ENCODE data around the gene GNB3. TPM values are rescaled to one million over a fixed set of nuclear protein-coding genes. Genes with fewer than 3 reads are reported as not detected.

The GNB3 gene
- total and polyA plus RNA-seq, 8 donors, result 0.89 to 12.6 (median 1.8) TPM

- peaks cover 0 to 10% (median 7%) of the 10 kb centered on the region in 3 donors for H3K4me1 ChIP-seq
- H3K27ac ChIP-seq, result no peak overlapping the region
- DNase-seq (no peak), ATAC-seq (no peak), FAIRE-seq (no peak)
- no peak overlapping the region for H3K4me3 ChIP-seq
- intact Hi-C loops (cut with DNase I), result no loop called here
- no peaks in the 10 kb centered on the region for H3K27me3 ChIP-seq
- WGBS, 2 donors, result 58 to 65% methylated on average over 6 of the region's 6 CpGs
- TF ChIP-seq, protein P1, sequence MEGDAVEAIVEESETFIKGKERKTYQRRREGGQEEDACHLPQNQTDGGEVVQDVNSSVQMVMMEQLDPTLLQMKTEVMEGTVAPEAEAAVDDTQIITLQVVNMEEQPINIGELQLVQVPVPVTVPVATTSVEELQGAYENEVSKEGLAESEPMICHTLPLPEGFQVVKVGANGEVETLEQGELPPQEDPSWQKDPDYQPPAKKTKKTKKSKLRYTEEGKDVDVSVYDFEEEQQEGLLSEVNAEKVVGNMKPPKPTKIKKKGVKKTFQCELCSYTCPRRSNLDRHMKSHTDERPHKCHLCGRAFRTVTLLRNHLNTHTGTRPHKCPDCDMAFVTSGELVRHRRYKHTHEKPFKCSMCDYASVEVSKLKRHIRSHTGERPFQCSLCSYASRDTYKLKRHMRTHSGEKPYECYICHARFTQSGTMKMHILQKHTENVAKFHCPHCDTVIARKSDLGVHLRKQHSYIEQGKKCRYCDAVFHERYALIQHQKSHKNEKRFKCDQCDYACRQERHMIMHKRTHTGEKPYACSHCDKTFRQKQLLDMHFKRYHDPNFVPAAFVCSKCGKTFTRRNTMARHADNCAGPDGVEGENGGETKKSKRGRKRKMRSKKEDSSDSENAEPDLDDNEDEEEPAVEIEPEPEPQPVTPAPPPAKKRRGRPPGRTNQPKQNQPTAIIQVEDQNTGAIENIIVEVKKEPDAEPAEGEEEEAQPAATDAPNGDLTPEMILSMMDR (IDR thresholded peaks at IDR 0.05), result no peak
- peaks cover 3 to 26% (median 12%) of the 10 kb centered on the region in 3 donors for H3K36me3 ChIP-seq
- no peaks in the 10 kb centered on the region for H3K9me3 ChIP-seq
Measured at GRCh38 chr12:6854036-6854435, 13.3 kb downstream of the GNB3 start.

GRCh38 chr12:6855322-6855721 is 14.6 kb downstream of the GNB3 start:
- H3K27me3 ChIP-seq, result no peaks in the 10 kb centered on the region
- ATAC-seq, result no peak
- no peaks in the 10 kb centered on the region for H3K9me3 ChIP-seq
- no peak overlapping the region for H3K4me3 ChIP-seq
- intact Hi-C loops (cut with DNase I), result no loop called here
- no peak overlapping the region for H3K27ac ChIP-seq
- TF ChIP-seq, protein P1 (IDR thresholded peaks at IDR 0.05), result no peak
- FAIRE-seq, result no peak
- peaks cover 3 to 30% (median 12%) of the 10 kb centered on the region in 3 donors for H3K36me3 ChIP-seq
- WGBS, 2 donors, result 88 to 92% methylated on average over 14 of the region's 14 CpGs
- no peak for DNase-seq
- peaks cover 0 to 10% (median 7%) of the 10 kb centered on the region in 3 donors for H3K4me1 ChIP-seq

DNA sequence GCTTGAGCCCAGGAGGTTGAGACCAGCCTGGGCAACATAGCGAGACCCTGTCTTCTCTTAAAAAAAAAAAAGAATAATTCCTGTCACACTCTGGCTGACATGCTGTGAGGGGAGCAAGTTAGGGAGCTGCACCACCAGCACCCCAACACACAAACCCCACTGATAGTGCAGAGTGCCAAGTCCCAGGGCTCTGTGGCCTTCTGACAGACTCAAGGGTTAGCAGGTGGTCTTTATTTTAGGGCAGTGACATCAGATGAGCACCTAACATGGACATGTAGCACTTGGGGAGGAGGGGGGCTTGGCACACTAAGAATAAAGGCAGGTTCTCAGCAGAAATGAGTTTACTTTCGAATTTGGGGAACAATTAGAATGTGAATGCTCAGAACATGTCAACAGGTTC is 18.1 kb downstream of the GNB3 start:
- no peak for ATAC-seq
- 92% methylated on average over 2 of the region's 2 CpGs for WGBS, 2 donors
- Histone ChIP-seq H3K9me3 (no peaks in the 10 kb centered on the region), H3K36me3 (peaks cover 3 to 30% (median 25%) of the 10 kb centered on the region in 3 donors), H3K27me3 (no peaks in the 10 kb centered on the region), H3K4me3 (no peak overlapping the region), H3K4me1 (no peaks in the 10 kb centered on the region), H3K27ac (no peak overlapping the region)
- intact Hi-C loops (cut with DNase I), result no loop called here
- no peak for FAIRE-seq
- TF ChIP-seq, protein P1 (IDR thresholded peaks at IDR 0.05), result no peak
- peak in 1 of 6 donors; percentile 8 for DNase-seq

DNA sequence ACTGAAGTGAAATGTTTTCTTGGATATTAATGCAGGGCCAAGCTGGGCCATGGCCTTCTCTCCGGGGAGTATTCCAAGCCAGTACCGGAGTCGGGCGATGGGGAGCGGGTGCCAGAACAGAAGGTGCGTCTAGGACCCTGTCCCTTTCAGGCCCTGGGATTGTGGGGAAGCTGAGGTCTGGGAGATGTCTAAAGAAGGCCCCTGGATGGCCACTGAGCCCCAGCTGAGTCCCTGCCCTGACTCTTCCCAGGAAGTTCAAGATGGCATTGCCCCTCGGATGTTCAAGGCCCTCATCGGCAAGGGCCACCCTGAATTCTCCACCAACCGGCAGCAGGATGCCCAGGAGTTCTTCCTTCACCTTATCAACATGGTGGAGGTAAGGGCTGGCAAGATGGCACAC is 19.4 kb downstream of the GNB3 start:
- Histone ChIP-seq H3K27me3 (no peaks in the 10 kb centered on the region), H3K9me3 (no peaks in the 10 kb centered on the region), H3K4me3 (no peak overlapping the region), H3K4me1 (no peaks in the 10 kb centered on the region), H3K27ac (no peak overlapping the region), H3K36me3 (peaks cover 3 to 30% (median 25%) of the 10 kb centered on the region in 3 donors)
- no peak for ATAC-seq
- peak in 1 of 6 donors; percentile 49 for DNase-seq
- WGBS, 2 donors, result 94 to 95% methylated on average over 9 of the region's 9 CpGs
- intact Hi-C loops (cut with DNase I), result no loop called here
- FAIRE-seq, result no peak
- TF ChIP-seq, protein P1 (IDR thresholded peaks at IDR 0.05), result no peak

DNA sequence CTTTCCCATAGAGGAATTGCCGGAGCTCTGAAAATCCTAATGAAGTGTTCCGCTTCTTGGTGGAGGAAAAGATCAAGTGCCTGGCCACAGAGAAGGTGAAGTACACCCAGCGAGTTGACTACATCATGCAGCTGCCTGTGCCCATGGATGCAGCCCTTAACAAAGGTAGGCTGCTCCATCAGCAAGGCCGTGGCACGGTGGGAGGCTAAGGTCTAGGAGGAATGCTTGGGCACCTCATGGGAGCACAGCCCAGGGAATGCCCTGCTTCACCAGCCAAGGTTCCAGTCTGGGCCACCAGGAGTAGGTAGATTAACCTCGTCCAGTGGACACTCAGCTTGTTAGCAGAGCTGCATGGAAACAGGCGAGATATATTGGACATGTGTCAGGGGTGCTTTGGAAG is 20.2 kb downstream of the GNB3 start:
- DNase-seq (peak in 1 of 6 donors; percentile 44), FAIRE-seq (no peak), ATAC-seq (no peak)
- WGBS, 2 donors, result 94 to 98% methylated on average over 7 of the region's 7 CpGs
- intact Hi-C loops (cut with DNase I), result no loop called here
- Histone ChIP-seq H3K27ac (no peak overlapping the region), H3K36me3 (peaks cover 3 to 30% (median 25%) of the 10 kb centered on the region in 3 donors), H3K27me3 (no peaks in the 10 kb centered on the region), H3K9me3 (no peaks in the 10 kb centered on the region), H3K4me1 (no peaks in the 10 kb centered on the region), H3K4me3 (no peak overlapping the region)
- TF ChIP-seq, protein P1 (IDR thresholded peaks at IDR 0.05), result no peak

Data from pancreas (tissue), 10 donors.